Measurements from ENCODE around the gene NRIP1. TPM values are rescaled to one million over a fixed set of nuclear protein-coding genes. Genes with fewer than 3 reads are reported as not detected.

Gene NRIP1
- total RNA-seq, 1 donor from 2014 or later: 59.1 TPM

- no peak overlapping the region for H3K9ac ChIP-seq
- peaks cover 21% of the 10 kb centered on the region for H3K9me3 Mint-ChIP-seq
- no peaks in the 10 kb centered on the region for H3K9me3 ChIP-seq (ENCODE audit: low read depth)
- peaks cover 35% of the 10 kb centered on the region for H3K79me2 ChIP-seq (ENCODE audit: low read depth)
- DNase-seq (ENCODE audit: low spot score): no peak
- H3K27ac Mint-ChIP-seq: no peak overlapping the region
- no peak overlapping the region for H3K4me3 Mint-ChIP-seq
- no peak overlapping the region for H3K4me3 ChIP-seq
- peaks cover 72% of the 10 kb centered on the region for H3K36me3 Mint-ChIP-seq
- H3K4me1 ChIP-seq: peaks cover 30% of the 10 kb centered on the region
- H3F3A ChIP-seq (ENCODE audit: low read depth): peaks cover 13% of the 10 kb centered on the region
- peaks cover 2% of the 10 kb centered on the region for H3K4me1 Mint-ChIP-seq
- peaks cover 6% of the 10 kb centered on the region for H3K27me3 ChIP-seq
- H3K27me3 Mint-ChIP-seq (ENCODE audit: insufficient read depth, low read depth): no peaks in the 10 kb centered on the region
- no peak overlapping the region for H3K27ac ChIP-seq
- H3K4me2 ChIP-seq: peak overlapping the region; percentile 50
- no peaks in the 10 kb centered on the region for H3K36me3 ChIP-seq
- H4K20me1 ChIP-seq (ENCODE audit: low read depth): peaks cover 56% of the 10 kb centered on the region
- TF ChIP-seq EZH2phosphoT487 (IDR thresholded peaks at IDR 0.05): no peak
- no peak for TF ChIP-seq EZH2 (IDR thresholded peaks at IDR 0.05)
- TF ChIP-seq, protein P1, sequence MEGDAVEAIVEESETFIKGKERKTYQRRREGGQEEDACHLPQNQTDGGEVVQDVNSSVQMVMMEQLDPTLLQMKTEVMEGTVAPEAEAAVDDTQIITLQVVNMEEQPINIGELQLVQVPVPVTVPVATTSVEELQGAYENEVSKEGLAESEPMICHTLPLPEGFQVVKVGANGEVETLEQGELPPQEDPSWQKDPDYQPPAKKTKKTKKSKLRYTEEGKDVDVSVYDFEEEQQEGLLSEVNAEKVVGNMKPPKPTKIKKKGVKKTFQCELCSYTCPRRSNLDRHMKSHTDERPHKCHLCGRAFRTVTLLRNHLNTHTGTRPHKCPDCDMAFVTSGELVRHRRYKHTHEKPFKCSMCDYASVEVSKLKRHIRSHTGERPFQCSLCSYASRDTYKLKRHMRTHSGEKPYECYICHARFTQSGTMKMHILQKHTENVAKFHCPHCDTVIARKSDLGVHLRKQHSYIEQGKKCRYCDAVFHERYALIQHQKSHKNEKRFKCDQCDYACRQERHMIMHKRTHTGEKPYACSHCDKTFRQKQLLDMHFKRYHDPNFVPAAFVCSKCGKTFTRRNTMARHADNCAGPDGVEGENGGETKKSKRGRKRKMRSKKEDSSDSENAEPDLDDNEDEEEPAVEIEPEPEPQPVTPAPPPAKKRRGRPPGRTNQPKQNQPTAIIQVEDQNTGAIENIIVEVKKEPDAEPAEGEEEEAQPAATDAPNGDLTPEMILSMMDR (IDR thresholded peaks at IDR 0.05): no peak
- no peak overlapping the region for H2AFZ ChIP-seq (replicated peaks)
Measured at GRCh38 chr21:14987370-14988170, 77.2 kb downstream of the NRIP1 start.

DNA sequence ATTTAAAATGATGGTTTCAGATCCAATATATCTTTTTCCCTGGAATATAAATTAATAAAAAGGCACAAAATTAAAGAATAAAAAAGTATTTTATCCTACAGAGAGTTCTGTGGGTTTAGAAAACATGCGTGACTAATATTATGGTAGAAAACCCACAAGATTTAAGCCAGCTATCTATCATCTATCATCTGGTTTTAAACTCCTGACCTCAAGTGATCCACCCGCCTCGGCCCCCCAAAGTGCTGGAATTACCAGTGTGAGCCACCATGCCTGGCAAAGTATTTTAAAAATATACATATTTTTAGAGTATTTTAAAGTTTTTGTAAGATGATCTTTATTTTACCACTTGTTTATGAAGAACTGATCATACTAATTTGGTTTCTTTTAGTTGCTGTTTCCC is 79.5 kb downstream of the NRIP1 start:
- Histone ChIP-seq H3K4me1 (peaks cover 33% of the 10 kb centered on the region), H3K36me3 (no peaks in the 10 kb centered on the region), H3K27ac (no peak overlapping the region), H3K9ac (no peak overlapping the region), H3K79me2 (ENCODE audit: low read depth) (peaks cover 32% of the 10 kb centered on the region), H3K27me3 (no peaks in the 10 kb centered on the region), H3K9me3 (ENCODE audit: low read depth) (no peaks in the 10 kb centered on the region), H3K4me3 (no peak overlapping the region), H3F3A (ENCODE audit: low read depth) (peaks cover 13% of the 10 kb centered on the region), H2AFZ (replicated peaks) (no peak overlapping the region), H3K4me2 (no peak overlapping the region), H4K20me1 (ENCODE audit: low read depth) (peaks cover 54% of the 10 kb centered on the region)
- Mint-ChIP-seq H3K27me3 (ENCODE audit: insufficient read depth, low read depth) (no peaks in the 10 kb centered on the region), H3K27ac (no peak overlapping the region), H3K4me3 (no peak overlapping the region), H3K9me3 (peaks cover 23% of the 10 kb centered on the region), H3K36me3 (peaks cover 54% of the 10 kb centered on the region), H3K4me1 (peaks cover 6% of the 10 kb centered on the region)
- DNase-seq (ENCODE audit: low spot score): no peak
- TF ChIP-seq, protein P1 (IDR thresholded peaks at IDR 0.05): no peak
- TF ChIP-seq EZH2phosphoT487 (IDR thresholded peaks at IDR 0.05) (no peak), EZH2 (IDR thresholded peaks at IDR 0.05) (no peak)

DNA sequence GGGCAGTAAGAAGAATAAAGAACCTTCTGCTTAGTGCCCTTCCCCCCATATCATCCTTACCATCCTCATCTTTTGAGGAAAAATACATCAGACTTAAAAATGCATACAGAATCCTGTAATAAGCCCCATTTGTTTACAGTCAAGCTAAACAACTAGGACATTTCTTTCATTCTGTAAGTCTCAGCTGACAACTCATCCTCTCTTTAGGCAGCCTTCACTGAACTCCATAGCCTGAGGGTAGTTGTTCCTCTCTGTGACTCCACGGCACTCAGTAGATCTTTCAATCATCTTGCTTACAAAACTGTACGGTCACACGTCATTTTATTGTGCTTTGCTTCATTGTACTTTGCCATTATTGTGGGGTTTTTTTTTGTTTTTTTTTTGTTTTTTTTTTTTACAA is 82.5 kb downstream of the NRIP1 start:
- no peak overlapping the region for H3K4me3 Mint-ChIP-seq
- Histone ChIP-seq H3K9ac (no peak overlapping the region), H3K27ac (no peak overlapping the region), H3K9me3 (ENCODE audit: low read depth) (no peaks in the 10 kb centered on the region), H3K4me3 (no peak overlapping the region), H3K4me2 (no peak overlapping the region), H2AFZ (replicated peaks) (no peak overlapping the region), H3K27me3 (no peaks in the 10 kb centered on the region), H4K20me1 (ENCODE audit: low read depth) (peaks cover 49% of the 10 kb centered on the region), H3F3A (ENCODE audit: low read depth) (no peaks in the 10 kb centered on the region), H3K4me1 (peaks cover 15% of the 10 kb centered on the region), H3K79me2 (ENCODE audit: low read depth) (peaks cover 40% of the 10 kb centered on the region), H3K36me3 (no peaks in the 10 kb centered on the region)
- H3K27me3 Mint-ChIP-seq (ENCODE audit: insufficient read depth, low read depth): no peaks in the 10 kb centered on the region
- TF ChIP-seq EZH2phosphoT487 (IDR thresholded peaks at IDR 0.05): no peak
- TF ChIP-seq, protein P1 (IDR thresholded peaks at IDR 0.05): no peak
- no peak for TF ChIP-seq EZH2 (IDR thresholded peaks at IDR 0.05)
- H3K9me3 Mint-ChIP-seq: peaks cover 24% of the 10 kb centered on the region
- DNase-seq (ENCODE audit: low spot score): no peak
- H3K27ac Mint-ChIP-seq: no peak overlapping the region
- peaks cover 54% of the 10 kb centered on the region for H3K36me3 Mint-ChIP-seq
- H3K4me1 Mint-ChIP-seq: peaks cover 4% of the 10 kb centered on the region
